GM23338 (cell line): ENCODE measurements around the gene HMGCS2. TPM values are rescaled to one million over a fixed set of nuclear protein-coding genes. Genes with fewer than 3 reads are reported as not detected.

Source experiments
- ATAC-seq: fragments of 200-7000 bp; cut with Tn5 transposase; 3 replicates; pipeline ENCODE4 v1.9.1; 2020
- DNase-seq: peaks from one replicate; pipeline ENCODE4 v3.0.0-alpha.2; 2015; ENCODE audit warnings: low spot score
- H2AFZ ChIP-seq: fragments of 200-600 bp; sonication (generic); 2 replicates; pipeline ENCODE4 v1.8.0; 2016; ENCODE audit warnings: antibody characterized with exemption, mild to moderate bottlenecking, moderate library complexity
- H3F3A ChIP-seq: fragments of 200-600 bp; sonication (generic); replicated peaks from 2 replicates; pipeline ENCODE4 v1.8.0; 2017; ENCODE audit warnings: antibody characterized with exemption, mixed run types, low read depth
- H3K27ac ChIP-seq: fragments of 200-600 bp; sonication (generic); 2 replicates; pipeline ENCODE4 v1.6.1; 2016; ENCODE audit warnings: low read depth
- H3K27me3 ChIP-seq: fragments of 200-600 bp; sonication (generic); 2 replicates; pipeline ENCODE4 v1.8.0; 2016; ENCODE audit warnings: mild to moderate bottlenecking, mixed run types, moderate library complexity; ENCODE audit not compliant: insufficient read depth
- H3K36me3 ChIP-seq: fragments of 200-600 bp; sonication (generic); 2 replicates; pipeline ENCODE4 v1.8.0; 2016; ENCODE audit warnings: mild to moderate bottlenecking; ENCODE audit not compliant: insufficient read depth
- H3K4me1 ChIP-seq: fragments of 200-600 bp; sonication (generic); 2 replicates; pipeline ENCODE4 v1.8.0; 2016; ENCODE audit warnings: mild to moderate bottlenecking, moderate library complexity; ENCODE audit not compliant: insufficient read depth
- H3K4me2 ChIP-seq: fragments of 200-600 bp; sonication (generic); 2 replicates; pipeline ENCODE4 v1.7.1; 2017; ENCODE audit warnings: mixed run types
- H3K4me3 ChIP-seq: fragments of 200-600 bp; sonication (generic); 2 replicates; pipeline ENCODE4 v1.6.1; 2016; ENCODE audit warnings: mixed run types
- H3K79me2 ChIP-seq: fragments of 200-600 bp; sonication (generic); replicated peaks from 2 replicates; pipeline ENCODE4 v1.8.0; 2017; ENCODE audit warnings: mild to moderate bottlenecking; ENCODE audit not compliant: insufficient read depth
- H3K9me2 ChIP-seq: fragments of 200-600 bp; sonication (generic); 2 replicates; pipeline ENCODE4 v1.8.0; 2017; ENCODE audit not compliant: insufficient read depth
- H4K20me1 ChIP-seq: fragments of 200-600 bp; sonication (generic); replicated peaks from 2 replicates; pipeline ENCODE4 v1.8.0; 2017; ENCODE audit warnings: mild to moderate bottlenecking; ENCODE audit not compliant: insufficient read depth
- H3K27ac Mint-ChIP-seq: 2 replicates; pipeline ENCODE4 v1.8.0; 2020; ENCODE audit warnings: inconsistent platforms, mild to moderate bottlenecking, moderate library complexity, mixed read lengths
- H3K27me3 Mint-ChIP-seq: 3 replicates; pipeline ENCODE4 v1.8.0; 2022; ENCODE audit warnings: low read depth, mild to moderate bottlenecking, moderate library complexity, mixed read lengths, inconsistent platforms; ENCODE audit not compliant: insufficient read depth, poor library complexity
- H3K36me3 Mint-ChIP-seq: 3 replicates; pipeline ENCODE4 v1.8.0; 2021; ENCODE audit warnings: low read depth, mild to moderate bottlenecking, inconsistent platforms, moderate library complexity, mixed read lengths
- H3K4me1 Mint-ChIP-seq: 3 replicates; pipeline ENCODE4 v1.8.0; 2020; ENCODE audit warnings: mild to moderate bottlenecking, inconsistent platforms, mixed read lengths
- H3K4me3 Mint-ChIP-seq: 3 replicates; pipeline ENCODE4 v1.8.0; 2021; ENCODE audit warnings: moderate library complexity, mild to moderate bottlenecking, inconsistent platforms, mixed read lengths
- H3K9me3 Mint-ChIP-seq: 3 replicates; pipeline ENCODE4 v1.8.0; 2020; ENCODE audit warnings: moderate library complexity, mild to moderate bottlenecking, inconsistent platforms, mixed read lengths
- JUNB ChIP-seq: IDR thresholded peaks from one replicate; pipeline ENCODE4 v1.6.1; 2016; ENCODE audit warnings: antibody characterized with exemption; ENCODE audit not compliant: unreplicated experiment
- NANOG ChIP-seq: IDR thresholded peaks from 2 replicates; pipeline ENCODE4 v1.6.1; 2016; ENCODE audit warnings: antibody characterized with exemption, borderline replicate concordance
- STAT1 ChIP-seq: IDR thresholded peaks from one replicate; pipeline ENCODE4 v1.6.1; 2016; ENCODE audit warnings: antibody characterized with exemption; ENCODE audit not compliant: unreplicated experiment
- ZNF114 ChIP-seq: fragments of 250-450 bp; sonication (Bioruptor Pico); IDR thresholded peaks from 2 replicates; pipeline ENCODE4 v1.5.0; 2020; ENCODE audit warnings: mild to moderate bottlenecking, moderate library complexity
- ZNF331 ChIP-seq: fragments of 250-450 bp; sonication (Bioruptor Pico); IDR thresholded peaks from 2 replicates; pipeline ENCODE4 v1.5.0; 2020; ENCODE audit warnings: low read depth, mild to moderate bottlenecking, moderate library complexity
- polyA plus RNA-seq: library from polyadenylated mRNA; unstranded; fragments of >200 nt; fragmentation: Nextera tagmentation; extraction: Ambion mirVana; gene quantifications from 2 replicates; pipeline ENCODE4 v1.2.1, GENCODE V29; 2016
- total RNA-seq: library from RNA; depleted of rRNA; stranded (reverse); fragments of >200 nt; shearing (Covaris generic); gene quantifications from 2 replicates; pipeline ENCODE4 v1.2.3, GENCODE V29; 2014
- TF ChIP-seq, protein P1 (sequence below): fragments of 250-450 bp; sonication (Bioruptor Pico); IDR thresholded peaks from 2 replicates; pipeline ENCODE4 v1.5.0; 2020; ENCODE audit warnings: mild to moderate bottlenecking, moderate library complexity
- TF ChIP-seq, protein P2 (sequence below): IDR thresholded peaks from one replicate; pipeline ENCODE4 v1.6.1; 2018; ENCODE audit warnings: antibody characterized with exemption; ENCODE audit not compliant: unreplicated experiment

Gene HMGCS2
- total and polyA plus RNA-seq, 2 experiments from 2014 or later = not detected

DNA sequence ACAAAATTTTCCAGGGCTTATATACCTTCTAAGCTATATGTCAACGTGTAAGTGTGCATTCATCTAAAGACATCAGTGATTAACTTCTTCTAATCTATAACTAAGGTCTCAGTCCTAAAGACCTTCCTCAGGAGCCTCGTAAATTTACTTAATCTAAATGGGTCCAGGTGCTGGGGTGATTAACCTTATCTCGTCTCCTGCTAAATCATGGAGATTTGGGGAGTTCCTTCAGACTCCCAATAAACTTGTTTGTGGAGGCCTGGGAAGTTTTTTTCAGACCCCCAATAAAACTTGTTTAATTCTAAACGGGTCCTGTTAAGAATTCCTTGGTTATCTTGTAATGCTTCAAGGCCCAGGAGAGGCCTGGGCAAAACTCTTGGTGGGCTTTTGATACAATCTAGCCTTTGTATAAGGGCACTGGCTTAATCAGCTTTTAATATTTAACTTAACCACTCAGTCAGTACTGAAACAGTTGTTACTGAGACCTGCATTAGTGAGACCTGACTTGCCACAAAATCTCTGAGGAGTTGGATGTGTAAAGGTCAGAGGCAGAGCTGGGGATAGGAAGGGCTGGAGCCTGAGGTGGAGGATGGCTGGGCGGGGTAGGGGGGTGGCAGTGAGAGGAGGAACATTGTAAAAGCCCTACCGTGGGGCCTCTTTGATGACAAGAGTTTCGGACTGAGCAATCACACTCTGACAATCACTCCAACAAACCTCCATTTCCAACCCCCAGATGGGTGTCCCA lies 6.2 kb upstream of the HMGCS2 start (continued):
- TF ChIP-seq, protein P1, sequence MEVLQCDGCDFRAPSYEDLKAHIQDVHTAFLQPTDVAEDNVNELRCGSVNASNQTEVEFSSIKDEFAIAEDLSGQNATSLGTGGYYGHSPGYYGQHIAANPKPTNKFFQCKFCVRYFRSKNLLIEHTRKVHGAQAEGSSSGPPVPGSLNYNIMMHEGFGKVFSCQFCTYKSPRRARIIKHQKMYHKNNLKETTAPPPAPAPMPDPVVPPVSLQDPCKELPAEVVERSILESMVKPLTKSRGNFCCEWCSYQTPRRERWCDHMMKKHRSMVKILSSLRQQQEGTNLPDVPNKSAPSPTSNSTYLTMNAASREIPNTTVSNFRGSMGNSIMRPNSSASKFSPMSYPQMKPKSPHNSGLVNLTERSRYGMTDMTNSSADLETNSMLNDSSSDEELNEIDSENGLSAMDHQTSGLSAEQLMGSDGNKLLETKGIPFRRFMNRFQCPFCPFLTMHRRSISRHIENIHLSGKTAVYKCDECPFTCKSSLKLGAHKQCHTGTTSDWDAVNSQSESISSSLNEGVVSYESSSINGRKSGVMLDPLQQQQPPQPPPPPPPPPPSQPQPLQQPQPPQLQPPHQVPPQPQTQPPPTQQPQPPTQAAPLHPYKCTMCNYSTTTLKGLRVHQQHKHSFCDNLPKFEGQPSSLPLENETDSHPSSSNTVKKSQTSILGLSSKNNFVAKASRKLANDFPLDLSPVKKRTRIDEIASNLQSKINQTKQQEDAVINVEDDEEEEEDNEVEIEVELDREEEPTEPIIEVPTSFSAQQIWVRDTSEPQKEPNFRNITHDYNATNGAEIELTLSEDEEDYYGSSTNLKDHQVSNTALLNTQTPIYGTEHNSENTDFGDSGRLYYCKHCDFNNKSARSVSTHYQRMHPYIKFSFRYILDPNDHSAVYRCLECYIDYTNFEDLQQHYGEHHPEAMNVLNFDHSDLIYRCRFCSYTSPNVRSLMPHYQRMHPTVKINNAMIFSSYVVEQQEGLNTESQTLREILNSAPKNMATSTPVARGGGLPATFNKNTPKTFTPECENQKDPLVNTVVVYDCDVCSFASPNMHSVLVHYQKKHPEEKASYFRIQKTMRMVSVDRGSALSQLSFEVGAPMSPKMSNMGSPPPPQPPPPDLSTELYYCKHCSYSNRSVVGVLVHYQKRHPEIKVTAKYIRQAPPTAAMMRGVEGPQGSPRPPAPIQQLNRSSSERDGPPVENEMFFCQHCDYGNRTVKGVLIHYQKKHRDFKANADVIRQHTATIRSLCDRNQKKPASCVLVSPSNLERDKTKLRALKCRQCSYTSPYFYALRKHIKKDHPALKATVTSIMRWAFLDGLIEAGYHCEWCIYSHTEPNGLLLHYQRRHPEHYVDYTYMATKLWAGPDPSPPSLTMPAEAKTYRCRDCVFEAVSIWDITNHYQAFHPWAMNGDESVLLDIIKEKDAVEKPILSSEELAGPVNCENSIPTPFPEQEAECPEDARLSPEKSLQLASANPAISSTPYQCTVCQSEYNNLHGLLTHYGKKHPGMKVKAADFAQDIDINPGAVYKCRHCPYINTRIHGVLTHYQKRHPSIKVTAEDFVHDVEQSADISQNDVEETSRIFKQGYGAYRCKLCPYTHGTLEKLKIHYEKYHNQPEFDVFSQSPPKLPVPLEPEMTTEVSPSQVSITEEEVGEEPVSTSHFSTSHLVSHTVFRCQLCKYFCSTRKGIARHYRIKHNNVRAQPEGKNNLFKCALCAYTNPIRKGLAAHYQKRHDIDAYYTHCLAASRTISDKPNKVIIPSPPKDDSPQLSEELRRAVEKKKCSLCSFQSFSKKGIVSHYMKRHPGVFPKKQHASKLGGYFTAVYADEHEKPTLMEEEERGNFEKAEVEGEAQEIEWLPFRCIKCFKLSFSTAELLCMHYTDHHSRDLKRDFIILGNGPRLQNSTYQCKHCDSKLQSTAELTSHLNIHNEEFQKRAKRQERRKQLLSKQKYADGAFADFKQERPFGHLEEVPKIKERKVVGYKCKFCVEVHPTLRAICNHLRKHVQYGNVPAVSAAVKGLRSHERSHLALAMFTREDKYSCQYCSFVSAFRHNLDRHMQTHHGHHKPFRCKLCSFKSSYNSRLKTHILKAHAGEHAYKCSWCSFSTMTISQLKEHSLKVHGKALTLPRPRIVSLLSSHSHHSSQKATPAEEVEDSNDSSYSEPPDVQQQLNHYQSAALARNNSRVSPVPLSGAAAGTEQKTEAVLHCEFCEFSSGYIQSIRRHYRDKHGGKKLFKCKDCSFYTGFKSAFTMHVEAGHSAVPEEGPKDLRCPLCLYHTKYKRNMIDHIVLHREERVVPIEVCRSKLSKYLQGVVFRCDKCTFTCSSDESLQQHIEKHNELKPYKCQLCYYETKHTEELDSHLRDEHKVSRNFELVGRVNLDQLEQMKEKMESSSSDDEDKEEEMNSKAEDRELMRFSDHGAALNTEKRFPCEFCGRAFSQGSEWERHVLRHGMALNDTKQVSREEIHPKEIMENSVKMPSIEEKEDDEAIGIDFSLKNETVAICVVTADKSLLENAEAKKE = no peak
- TF ChIP-seq JUNB (no peak), ZNF114 (CRISPR knock-in tag) (no peak)

DNA sequence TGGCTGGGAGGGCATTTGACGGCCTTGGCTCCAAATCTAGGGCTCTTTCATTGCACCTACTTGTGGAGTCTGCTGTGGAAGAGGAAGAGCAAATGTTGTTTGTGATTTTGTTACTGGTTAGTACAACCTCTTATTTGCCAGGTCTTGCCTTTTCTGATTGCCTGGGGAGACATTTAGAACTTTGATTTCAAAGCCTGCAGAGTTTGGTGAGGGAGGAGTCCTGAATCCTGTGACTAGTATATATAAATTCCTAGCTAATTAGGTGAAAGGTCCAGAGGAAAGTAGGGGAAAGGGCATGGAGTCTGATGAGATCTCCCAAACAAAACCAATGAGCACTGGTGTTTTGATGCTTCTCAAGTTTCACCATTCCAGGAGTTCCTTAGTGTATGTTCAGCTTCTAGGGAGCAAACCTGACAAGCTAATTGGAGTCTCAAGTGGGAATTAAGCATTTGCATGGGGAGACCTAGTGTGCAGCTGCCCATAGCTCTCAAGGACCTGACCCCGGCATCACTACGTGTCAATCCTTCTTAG lies 5.1 kb upstream of the HMGCS2 start:
- DNase-seq = peak; percentile 57
- no peaks in the 10 kb centered on the region for H3K9me3 Mint-ChIP-seq
- TF ChIP-seq JUNB = no peak
- no peak for TF ChIP-seq ZNF331 (CRISPR knock-in tag)
- no peak for TF ChIP-seq STAT1
- no peak for TF ChIP-seq NANOG
- TF ChIP-seq, protein P2, sequence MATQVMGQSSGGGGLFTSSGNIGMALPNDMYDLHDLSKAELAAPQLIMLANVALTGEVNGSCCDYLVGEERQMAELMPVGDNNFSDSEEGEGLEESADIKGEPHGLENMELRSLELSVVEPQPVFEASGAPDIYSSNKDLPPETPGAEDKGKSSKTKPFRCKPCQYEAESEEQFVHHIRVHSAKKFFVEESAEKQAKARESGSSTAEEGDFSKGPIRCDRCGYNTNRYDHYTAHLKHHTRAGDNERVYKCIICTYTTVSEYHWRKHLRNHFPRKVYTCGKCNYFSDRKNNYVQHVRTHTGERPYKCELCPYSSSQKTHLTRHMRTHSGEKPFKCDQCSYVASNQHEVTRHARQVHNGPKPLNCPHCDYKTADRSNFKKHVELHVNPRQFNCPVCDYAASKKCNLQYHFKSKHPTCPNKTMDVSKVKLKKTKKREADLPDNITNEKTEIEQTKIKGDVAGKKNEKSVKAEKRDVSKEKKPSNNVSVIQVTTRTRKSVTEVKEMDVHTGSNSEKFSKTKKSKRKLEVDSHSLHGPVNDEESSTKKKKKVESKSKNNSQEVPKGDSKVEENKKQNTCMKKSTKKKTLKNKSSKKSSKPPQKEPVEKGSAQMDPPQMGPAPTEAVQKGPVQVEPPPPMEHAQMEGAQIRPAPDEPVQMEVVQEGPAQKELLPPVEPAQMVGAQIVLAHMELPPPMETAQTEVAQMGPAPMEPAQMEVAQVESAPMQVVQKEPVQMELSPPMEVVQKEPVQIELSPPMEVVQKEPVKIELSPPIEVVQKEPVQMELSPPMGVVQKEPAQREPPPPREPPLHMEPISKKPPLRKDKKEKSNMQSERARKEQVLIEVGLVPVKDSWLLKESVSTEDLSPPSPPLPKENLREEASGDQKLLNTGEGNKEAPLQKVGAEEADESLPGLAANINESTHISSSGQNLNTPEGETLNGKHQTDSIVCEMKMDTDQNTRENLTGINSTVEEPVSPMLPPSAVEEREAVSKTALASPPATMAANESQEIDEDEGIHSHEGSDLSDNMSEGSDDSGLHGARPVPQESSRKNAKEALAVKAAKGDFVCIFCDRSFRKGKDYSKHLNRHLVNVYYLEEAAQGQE = no peak

More for the DNA sequence above, 5.1 kb upstream of the HMGCS2 start:
- Histone ChIP-seq H3K4me3 (no peak overlapping the region), H3K79me2 (no peaks in the 10 kb centered on the region), H3K4me2 (no peak overlapping the region), H3K4me1 (peaks cover 13% of the 10 kb centered on the region; the same call in 1 of the 2 replicates), H4K20me1 (no peaks in the 10 kb centered on the region), H3K27ac (no peak overlapping the region), H2AFZ (peak overlapping the region; percentile 43; the same call in 1 of the 2 replicates), H3F3A (no peaks in the 10 kb centered on the region), H3K9me2 (no peaks in the 10 kb centered on the region), H3K36me3 (no peaks in the 10 kb centered on the region), H3K27me3 (no peaks in the 10 kb centered on the region)
- Mint-ChIP-seq H3K36me3 (no peaks in the 10 kb centered on the region), H3K4me3 (no peak overlapping the region), H3K27me3 (no peaks in the 10 kb centered on the region), H3K4me1 (peaks cover 10% of the 10 kb centered on the region), H3K27ac (no peak overlapping the region)
- peak; percentile 72 for ATAC-seq
